Globus pallidus (tissue), 1 donor: ENCODE measurements around the gene NEUROD1.
"Not testable (repeated sequence)": the region's sequence is repeated elsewhere in the genome, so short reads cannot be mapped to it uniquely, and the experiment has no call there.

ENCODE experiments used
- DNase-seq: peaks from one replicate; pipeline ENCODE4 v3.0.0-alpha.2; 2015; ENCODE audit warnings: low spot score

The NEUROD1 gene

GRCh38 chr2:181680055-181680936 lies at the start of gene NEUROD1:
TSS of gene NEUROD1 (minus strand) at chr2:181680517. CDS start at chr2:181678860, 1,657 bp downstream.
- no peak for DNase-seq

- no peak for DNase-seq
Observed at GRCh38 chr2:181725476-181725875, 45.2 kb upstream of the NEUROD1 start.

GRCh38 chr2:181724662-181725061 lies 44.3 kb upstream of the NEUROD1 start:
- DNase-seq = no peak

GRCh38 chr2:181723731-181724130 lies 43.4 kb upstream of the NEUROD1 start:
- no peak for DNase-seq

- peak; percentile 73 for DNase-seq
Observed at GRCh38 chr2:181715033-181715630, 34.8 kb upstream of the NEUROD1 start.

- DNase-seq = not testable (repeated sequence)
Observed at GRCh38 chr2:181711051-181711450, 30.7 kb upstream of the NEUROD1 start.

- DNase-seq = not testable (repeated sequence)
Observed at GRCh38 chr2:181702519-181702918, 22.2 kb upstream of the NEUROD1 start.

GRCh38 chr2:181698223-181698622 lies 17.9 kb upstream of the NEUROD1 start:
- no peak for DNase-seq

- DNase-seq = no peak
Observed at GRCh38 chr2:181697571-181697970, 17.3 kb upstream of the NEUROD1 start.

- no peak for DNase-seq
Observed at GRCh38 chr2:181697126-181697525, 16.8 kb upstream of the NEUROD1 start.

- DNase-seq = no peak
Observed at GRCh38 chr2:181694271-181694670, 14.0 kb upstream of the NEUROD1 start.

- DNase-seq = no peak
Observed at GRCh38 chr2:181690860-181691259, 10.5 kb upstream of the NEUROD1 start.

- DNase-seq = no peak
Observed at GRCh38 chr2:181686576-181687185, 6.4 kb upstream of the NEUROD1 start.

GRCh38 chr2:181685150-181685688 lies 4.9 kb upstream of the NEUROD1 start:
- no peak for DNase-seq

- no peak for DNase-seq
Observed at GRCh38 chr2:181684454-181685149, 4.3 kb upstream of the NEUROD1 start.

GRCh38 chr2:181683518-181684453 lies 3.5 kb upstream of the NEUROD1 start:
- no peak for DNase-seq

- DNase-seq = no peak
Observed at GRCh38 chr2:181682795-181683517, 2.6 kb upstream of the NEUROD1 start.

GRCh38 chr2:181682026-181682789 lies 1.9 kb upstream of the NEUROD1 start:
- no peak for DNase-seq
